Kasumi-1 (cell line): Measurements from ENCODE around the gene CTSZ.
"Not testable (repeated sequence)": the region's sequence is repeated elsewhere in the genome, so short reads cannot be mapped to it uniquely, and the experiment has no call there.

Experiments used
- DNase-seq, 2 experiments: peaks; one replicate each; lab custom pipeline; 2025; lab: John Stamatoyannopoulos, UW

Gene CTSZ

DNA sequence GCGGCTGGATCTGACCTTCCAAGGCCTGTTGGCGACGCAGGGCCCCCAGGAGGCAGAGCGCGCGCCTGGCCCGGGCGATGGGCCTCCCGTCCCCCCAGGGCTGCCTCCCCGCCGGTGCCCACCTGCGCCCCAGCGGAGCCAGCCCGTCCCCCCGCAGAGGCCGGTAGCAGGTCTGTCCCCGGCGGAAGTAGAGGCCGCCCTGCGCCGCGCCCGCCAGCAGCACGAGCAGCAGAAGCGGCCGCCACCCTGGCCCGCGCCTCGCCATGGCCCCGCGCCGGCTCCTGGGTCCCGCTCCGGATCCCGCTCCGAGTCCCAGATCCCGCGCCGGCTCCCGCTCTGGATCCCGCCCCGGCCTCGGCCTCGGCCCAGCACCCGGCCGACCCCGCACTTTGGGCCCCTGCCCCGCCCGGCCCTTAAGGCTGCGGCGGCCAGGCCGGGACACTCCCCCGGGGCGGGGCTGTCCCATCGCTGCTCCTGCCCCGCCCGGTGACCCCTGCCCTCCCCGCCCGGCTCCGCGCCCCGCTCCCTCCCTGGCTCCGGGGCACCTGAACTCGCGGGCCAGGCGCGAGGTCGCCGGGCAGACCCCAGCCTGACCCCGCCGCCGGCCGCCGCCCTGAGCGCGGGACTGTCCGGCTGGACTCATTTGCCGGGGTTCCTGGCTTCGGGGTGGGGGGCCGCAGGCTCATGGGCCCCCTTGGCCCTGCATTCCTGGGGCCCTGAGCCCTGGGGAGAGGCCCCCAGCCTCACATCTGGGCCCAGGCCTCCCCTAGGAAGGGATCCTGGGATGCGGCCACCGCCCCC is at the start of gene CTSZ:
TSS of gene CTSZ (minus strand) at position 391 of the 801 bp plus-strand sequence. CDS start at position 265, 126 bp downstream.
- peak; percentile 44 to 50 for DNase-seq

DNA sequence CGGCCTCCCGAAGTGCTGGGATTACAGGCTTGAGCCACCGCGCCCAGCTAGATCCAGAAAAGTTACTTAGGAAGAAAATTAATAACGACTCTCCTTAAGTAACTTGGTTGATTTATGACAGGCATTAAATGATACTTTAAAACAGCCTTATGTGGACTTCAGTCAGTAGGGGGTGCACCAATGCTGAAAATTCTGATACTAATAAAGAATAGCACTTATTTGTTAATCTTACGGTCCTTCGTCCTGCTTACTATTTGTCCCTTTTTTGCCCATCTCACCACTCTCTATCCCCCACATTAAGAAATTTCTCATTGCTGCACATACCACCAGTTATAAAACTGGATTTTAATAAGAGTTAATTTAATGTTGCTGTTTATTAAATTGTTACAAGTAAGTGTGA is 48.2 kb upstream of the CTSZ start:
- peak; percentile 27 to 30 for DNase-seq

DNA sequence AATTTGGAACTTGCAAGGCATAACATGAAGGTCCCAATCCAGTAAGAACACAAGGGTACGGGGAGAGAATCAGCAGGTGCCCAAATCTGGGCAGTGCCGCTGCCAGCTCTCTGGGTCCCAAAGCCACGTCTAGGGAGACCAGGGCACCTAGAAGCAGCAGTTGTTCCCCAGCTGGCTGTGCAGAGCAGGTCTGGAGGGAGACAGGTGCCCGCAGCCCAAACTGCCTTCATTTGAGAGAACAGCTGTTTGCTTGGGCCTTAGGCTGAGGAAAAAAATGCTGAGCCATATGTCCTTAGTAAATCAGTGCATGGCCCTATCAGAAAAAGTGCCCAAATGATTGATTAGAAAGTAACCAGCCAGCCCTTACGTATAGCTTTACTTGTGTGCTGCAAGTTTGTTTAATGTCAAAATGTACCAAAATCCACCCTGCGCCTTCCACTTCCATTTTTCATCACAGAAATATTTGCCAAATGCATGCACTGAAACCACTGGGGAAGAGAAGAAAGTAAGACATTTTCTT is 44.7 kb upstream of the CTSZ start:
- DNase-seq = no peak

- no peak for DNase-seq
These were observed 43.4 kb upstream of the CTSZ start for GRCh38 chr20:59050437-59050836.

DNA sequence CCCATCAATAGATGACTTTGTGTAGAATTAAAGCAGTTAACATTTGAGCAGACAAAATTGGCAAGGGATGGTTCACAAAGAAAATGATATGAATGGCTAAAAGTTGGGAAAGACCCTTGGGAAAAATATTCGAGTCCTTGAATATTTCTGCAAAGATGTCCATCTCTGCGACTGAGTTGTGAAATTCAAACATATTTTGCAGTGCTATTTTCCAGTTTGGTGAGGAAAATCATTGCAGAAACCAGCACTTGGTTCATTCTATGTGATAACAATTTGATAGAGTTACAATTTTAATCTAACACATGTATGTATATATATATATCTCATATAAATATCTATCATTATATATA is 41.6 kb upstream of the CTSZ start:
- DNase-seq = no peak

DNA sequence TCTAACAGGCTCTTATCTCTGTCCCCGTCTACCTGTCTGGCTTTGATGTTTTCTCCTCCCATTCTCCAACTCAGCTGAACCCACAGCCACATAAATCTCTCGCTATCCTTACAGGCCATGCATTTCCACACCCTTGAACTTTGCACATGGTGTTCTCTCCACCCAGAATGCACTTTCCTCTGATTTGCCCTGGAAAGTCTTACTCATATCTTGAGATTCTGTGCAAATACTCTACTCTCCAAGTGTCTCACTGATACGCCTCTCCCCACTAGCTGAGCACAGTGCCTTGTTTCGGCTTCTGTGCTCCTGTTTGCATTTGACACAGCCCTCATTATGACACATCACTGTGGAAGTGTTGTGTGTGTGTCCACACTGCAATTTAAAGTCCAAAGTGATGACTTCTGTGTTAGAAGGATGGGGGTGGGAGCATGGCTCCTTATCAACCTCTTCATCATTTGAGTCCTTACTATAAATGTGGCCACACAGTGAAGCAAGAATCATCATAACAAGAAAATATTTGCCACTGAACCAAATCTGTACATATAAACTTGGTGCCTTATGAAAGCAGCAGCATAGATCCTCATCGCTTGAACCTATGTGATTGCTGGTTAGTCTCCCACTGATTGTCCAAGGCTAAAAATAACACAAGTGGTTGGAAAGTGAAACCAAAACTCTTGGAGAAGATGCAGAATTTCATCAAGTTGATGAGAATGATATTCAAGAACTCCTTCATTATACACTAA is 41.1 kb upstream of the CTSZ start:
- no peak for DNase-seq

- no peak for DNase-seq
These were observed 39.8 kb upstream of the CTSZ start for GRCh38 chr20:59046862-59047261.

DNA sequence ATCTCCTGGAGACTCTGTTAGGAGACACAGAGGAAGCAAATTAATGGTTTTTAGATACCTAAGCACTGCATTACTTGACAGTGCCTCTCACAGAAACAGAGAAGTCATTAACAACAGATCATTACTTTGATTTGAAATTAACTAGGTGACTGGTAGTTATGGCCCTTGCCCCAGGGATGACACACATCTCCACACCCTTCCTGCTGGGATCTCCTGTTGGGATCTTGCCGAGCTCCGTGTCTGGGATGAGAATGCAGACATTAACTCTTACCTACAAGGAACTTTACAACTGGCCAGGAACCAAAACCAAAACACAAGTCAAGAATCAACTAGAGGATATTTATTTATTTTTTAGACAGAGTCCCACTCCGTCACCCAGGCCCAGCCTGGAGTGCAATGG is 37.7 kb upstream of the CTSZ start:
- no peak for DNase-seq

- DNase-seq = no peak
These were observed 37.2 kb upstream of the CTSZ start for GRCh38 chr20:59044295-59044694.

DNA sequence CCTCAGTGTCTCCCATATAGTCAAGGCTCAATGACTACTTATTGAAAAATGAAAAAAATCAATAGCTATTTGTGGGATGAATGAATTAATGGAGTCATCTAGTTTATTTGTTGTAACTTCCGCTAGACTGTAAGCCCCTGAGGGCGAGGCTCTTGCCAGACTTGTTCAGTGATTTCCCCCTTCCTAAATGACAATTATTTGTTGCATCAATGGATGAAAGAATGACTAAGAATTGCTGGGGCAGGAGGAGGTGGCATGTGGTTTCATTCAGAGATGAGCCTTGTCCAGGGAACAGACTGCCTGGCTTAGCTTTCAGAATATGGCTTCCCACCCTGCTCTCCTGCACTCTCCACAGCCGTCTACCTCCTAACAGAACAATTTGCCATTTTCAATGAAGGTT is 36.6 kb upstream of the CTSZ start:
- no peak for DNase-seq

- DNase-seq = peak; percentile 78 to 82
These were observed 36.0 kb upstream of the CTSZ start for GRCh38 chr20:59042796-59043631.

DNA sequence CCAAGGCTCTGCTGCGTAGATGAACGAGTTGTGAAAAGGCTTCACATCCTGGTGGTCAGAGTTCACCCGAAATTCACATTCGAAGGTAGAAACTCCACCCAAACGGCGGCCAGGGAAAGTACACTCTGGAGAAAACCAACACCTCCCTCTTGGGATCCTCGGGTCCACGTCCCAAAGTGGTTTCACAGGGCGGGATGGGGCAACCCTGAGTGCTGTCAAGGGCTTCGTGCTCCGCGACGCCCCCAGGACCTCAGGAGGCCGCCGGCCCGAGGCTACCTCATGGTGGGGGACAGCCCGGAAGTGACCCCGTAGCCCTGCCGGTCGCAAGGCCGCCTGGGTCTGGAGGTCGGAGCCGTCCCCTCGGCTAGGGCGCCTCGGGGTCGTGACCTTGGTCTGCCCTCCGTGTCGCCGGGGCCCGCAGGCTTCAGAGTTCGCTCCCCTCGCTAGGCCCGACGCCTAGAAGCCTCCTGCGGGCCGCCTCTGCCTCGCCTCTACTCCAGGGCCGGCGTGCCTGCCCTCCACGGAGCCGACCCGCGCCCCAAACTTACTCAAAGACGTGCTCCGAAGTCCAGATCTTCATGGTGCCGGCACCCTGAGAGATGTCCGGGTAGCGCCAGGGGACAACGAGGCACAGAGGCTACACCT is 35.2 kb upstream of the CTSZ start, which contains the start of gene PRELID3B:
TSS of gene PRELID3B (minus strand) at position 636 of the 645 bp plus-strand sequence. CDS start at position 580, 56 bp downstream.
- peak; percentile 11 to 57 for DNase-seq

- not testable (repeated sequence) for DNase-seq
These were observed 34.4 kb upstream of the CTSZ start for GRCh38 chr20:59041487-59041886.

DNA sequence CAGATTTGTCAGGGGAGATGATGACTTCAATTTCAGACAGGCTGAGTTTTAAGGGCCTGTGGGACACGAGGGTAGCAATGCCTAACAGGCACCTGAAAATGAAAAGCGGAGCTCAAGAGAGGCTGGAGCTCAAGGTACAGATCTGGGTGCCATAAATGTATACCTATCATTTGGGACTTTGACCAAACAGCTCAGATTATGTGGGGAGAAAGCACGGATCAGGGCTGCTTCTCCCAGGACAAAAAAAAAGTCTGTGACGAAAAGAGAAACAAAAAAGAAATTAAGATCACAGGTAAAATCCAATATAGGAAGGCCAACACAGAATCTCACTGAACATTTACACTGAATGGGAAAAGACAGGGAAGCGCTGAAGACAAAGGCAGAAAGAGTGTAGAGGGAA is 33.6 kb upstream of the CTSZ start:
- no peak for DNase-seq

DNA sequence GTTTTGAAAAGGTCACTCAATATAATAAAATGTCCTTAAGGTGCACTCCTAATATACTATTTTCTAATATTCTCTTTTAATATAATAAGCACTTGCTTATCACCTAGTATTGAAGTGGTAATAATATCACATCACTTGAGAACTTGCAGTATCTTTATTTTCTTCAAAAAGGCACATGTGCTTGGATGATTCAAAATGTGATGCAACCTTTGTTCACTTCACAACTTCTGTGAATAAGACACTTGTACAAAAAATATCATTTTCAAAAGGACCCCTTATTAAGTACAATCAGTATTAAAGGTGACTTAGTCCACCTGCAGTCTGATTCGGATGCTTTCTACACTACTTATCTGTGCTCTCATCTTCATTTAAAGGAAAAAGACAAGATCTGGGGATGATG is 32.2 kb upstream of the CTSZ start:
- DNase-seq = no peak

DNA sequence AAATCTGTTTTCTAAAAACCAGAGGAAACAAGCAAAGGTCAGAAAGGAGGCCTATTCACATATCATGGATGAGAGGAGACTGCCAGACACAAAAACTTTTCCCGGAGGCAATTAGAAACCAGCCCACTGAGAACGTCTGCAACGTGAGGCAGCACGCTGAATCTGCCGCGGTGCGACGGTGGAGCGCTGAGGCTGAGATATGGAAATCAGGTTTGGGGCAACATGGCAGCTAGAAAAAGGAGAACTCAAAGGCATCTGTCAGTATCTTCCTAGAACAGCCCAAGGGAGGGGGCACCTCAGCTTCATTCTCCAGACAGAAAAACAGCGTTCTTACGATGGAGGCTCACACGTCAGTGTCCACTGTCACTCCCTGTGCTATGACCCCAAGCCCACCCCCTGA is 30.3 kb upstream of the CTSZ start:
- DNase-seq = no peak

DNA sequence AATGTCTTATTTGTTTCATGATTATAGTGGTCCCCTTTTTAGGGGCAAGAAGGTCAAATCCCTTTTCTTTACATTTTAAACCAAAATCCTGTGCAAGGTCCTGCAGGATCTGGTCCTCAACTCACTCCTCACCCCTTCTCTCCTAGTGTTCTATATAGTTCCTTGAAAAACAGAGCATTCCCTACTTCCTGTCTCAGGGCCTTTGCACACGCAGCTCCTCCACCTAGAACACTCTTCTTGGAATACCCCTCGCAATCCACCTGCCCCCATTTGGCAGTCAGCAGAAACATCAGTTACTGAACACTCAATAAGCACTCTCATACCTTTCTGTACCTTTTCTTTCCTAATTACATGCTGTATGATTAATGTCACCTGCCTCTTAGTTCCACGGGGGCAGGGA is 28.3 kb upstream of the CTSZ start:
- DNase-seq = no peak

DNA sequence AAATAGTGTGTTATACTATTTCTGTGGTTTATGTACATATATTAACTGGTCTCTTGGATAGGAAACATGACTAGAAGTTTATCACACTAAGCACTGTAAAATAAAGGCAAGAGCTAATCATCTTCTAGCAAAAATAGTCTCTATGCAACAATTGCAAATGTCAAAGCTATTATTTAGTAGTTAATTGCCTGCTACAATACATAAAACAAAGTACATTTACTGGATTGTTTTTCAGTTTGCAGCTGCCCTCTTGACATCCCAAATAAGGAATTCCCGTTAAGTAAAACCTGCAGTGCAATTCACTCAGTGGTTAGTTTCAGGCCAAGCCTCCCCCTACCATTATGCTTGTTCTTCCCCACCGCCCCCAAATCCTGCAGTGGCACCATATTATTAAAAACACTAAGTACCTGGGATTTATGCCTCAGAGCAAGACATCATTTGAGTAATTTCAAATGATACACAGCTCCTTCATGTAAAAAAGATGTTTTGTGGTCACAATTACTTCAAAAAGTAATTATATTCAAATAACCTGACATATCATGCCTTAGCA is 26.6 kb upstream of the CTSZ start:
- DNase-seq = no peak

- DNase-seq = no peak
These were observed 26.0 kb upstream of the CTSZ start for GRCh38 chr20:59033093-59033492.

GRCh38 chr20:59032713-59033059 is 25.6 kb upstream of the CTSZ start:
- DNase-seq = peak; percentile 72 to 73

GRCh38 chr20:59032023-59032712 is 25.1 kb upstream of the CTSZ start, which contains the start of gene ATP5F1E:
ATP5F1E (minus strand) TSS chr20:59032335; CDS start chr20:59032251, 84 bp downstream.
- peak; percentile 93 to 99 for DNase-seq
